ENCODE results near the gene FAM193B. TPM values are rescaled to one million over a fixed set of nuclear protein-coding genes. Genes with fewer than 3 reads are reported as not detected.

Gene FAM193B
- total RNA-seq, 1 experiment from 2014 or later = 58.5 TPM

DNA sequence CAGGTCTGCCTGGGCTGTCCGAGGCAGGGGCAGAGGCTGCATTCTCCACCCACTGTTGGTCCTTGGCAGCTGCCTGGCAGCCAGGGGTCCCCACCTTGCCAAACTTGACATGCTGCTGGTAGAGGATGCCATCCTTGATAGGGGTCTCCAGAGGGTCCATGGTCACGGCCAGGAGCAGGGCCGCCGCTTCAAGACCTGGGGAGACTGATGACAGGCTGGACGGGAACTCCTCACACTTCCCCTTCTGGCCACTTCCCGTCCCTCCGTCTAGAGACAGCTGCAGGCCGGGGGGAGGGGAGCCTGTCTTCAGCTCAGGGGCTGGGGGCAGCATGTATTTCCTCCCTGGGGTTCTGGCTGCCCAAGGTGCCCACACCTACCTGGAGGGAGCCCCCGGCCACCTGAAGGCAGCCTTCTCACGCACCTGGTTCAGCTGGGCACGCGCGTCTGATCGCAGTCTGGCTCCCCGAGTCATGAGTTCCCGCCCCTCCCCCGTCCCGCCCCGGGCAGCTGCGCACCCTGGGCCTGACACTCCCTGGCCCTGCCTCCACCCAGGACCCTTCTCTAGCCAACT is 44.9 kb downstream of the FAM193B start, which contains the start of gene DOK3:
Gene DOK3, minus strand, starts transcription at position 446 of the 571 bp plus-strand sequence. Its CDS starts 286 bp downstream, at position 160.
- ATAC-seq = peak; percentile 17; the same call in 1 of the 2 replicates
- intact Hi-C loops (cut with micrococcal nuclease; ENCODE audit: unreplicated experiment) = no loop called here
- no peak within 1 kb of the TSS for H3K4me3 ChIP-seq (ENCODE audit: low read depth in 2 of 2, low read length in 2 of 2)
- CTCF ChIA-PET = no interaction called here
- BruUV-seq (replicated peaks) = no TSS peak
- TF ChIP-seq TCF7L2 (IDR thresholded peaks at IDR 0.05; ENCODE audit: low read depth, low read length) (no peak), CTCF (IDR thresholded peaks at IDR 0.05) (no peak)
- in situ Hi-C loops (cut with HindIII; ENCODE audit: low pct_unique_long_range_greater_than_20kb, low sequenced_read_pairs) = no loop called here
- H3K27me3 ChIP-seq (ENCODE audit: control insufficient read depth, insufficient read depth, low read length) = no peaks in the 10 kb centered on the region
- peaks cover 3% of the 10 kb centered on the region; the same call in 1 of the 2 replicates for H3K4me1 ChIP-seq (ENCODE audit: control insufficient read depth, insufficient read depth, low read length)
- peaks cover 3% of the 10 kb centered on the region for H3K36me3 ChIP-seq (ENCODE audit: control insufficient read depth, insufficient read depth, low read length)
- H3K9me3 ChIP-seq (ENCODE audit: control insufficient read depth, insufficient read depth, low read depth, low read length) = no peaks in the 10 kb centered on the region
- POLR2A ChIA-PET = no interaction called here
- no peak within 1 kb of the TSS for H3K27ac ChIP-seq (ENCODE audit: low read length)
- no peak for DNase-seq (ENCODE audit: low read depth, low spot score)

GRCh38 chr5:177508837-177509236 is 45.5 kb downstream of the FAM193B start:
- H3K27me3 ChIP-seq (ENCODE audit: control insufficient read depth, insufficient read depth, low read length) = no peaks in the 10 kb centered on the region
- H3K4me3 ChIP-seq (ENCODE audit: low read depth in 2 of 2, low read length in 2 of 2) = no peak overlapping the region
- intact Hi-C loops (cut with micrococcal nuclease; ENCODE audit: unreplicated experiment) = no loop called here
- DNase-seq (ENCODE audit: low read depth, low spot score) (no peak), ATAC-seq (no peak)
- H3K9me3 ChIP-seq (ENCODE audit: control insufficient read depth, insufficient read depth, low read depth, low read length) = no peaks in the 10 kb centered on the region
- BruUV-seq (replicated peaks) = no TSS peak
- no peak overlapping the region for H3K27ac ChIP-seq (ENCODE audit: low read length)
- H3K36me3 ChIP-seq (ENCODE audit: control insufficient read depth, insufficient read depth, low read length) = peaks cover 3% of the 10 kb centered on the region
- in situ Hi-C loops (cut with HindIII; ENCODE audit: low pct_unique_long_range_greater_than_20kb, low sequenced_read_pairs) = no loop called here
- ChIA-PET CTCF (interaction anchor here (0.5 kb wide), 1 partner anchor 15 kb away, joined by 4 read pairs; no protein-coding TSS in a partner anchor), POLR2A (interaction anchor here (0.6 kb wide), 1 partner anchor 165 kb away, joined by 11 read pairs; no protein-coding TSS in a partner anchor)
- no peak for TF ChIP-seq TCF7L2 (IDR thresholded peaks at IDR 0.05; ENCODE audit: low read depth, low read length)
- peaks cover 3% of the 10 kb centered on the region; the same call in 1 of the 2 replicates for H3K4me1 ChIP-seq (ENCODE audit: control insufficient read depth, insufficient read depth, low read length)

GRCh38 chr5:177508221-177508611 is 46.1 kb downstream of the FAM193B start:
- Histone ChIP-seq H3K9me3 (ENCODE audit: control insufficient read depth, insufficient read depth, low read depth, low read length) (no peaks in the 10 kb centered on the region), H3K36me3 (ENCODE audit: control insufficient read depth, insufficient read depth, low read length) (peaks cover 3% of the 10 kb centered on the region), H3K4me1 (ENCODE audit: control insufficient read depth, insufficient read depth, low read length) (peaks cover 3% of the 10 kb centered on the region; the same call in 1 of the 2 replicates), H3K4me3 (ENCODE audit: low read depth in 2 of 2, low read length in 2 of 2) (no peak overlapping the region), H3K27ac (ENCODE audit: low read length) (no peak overlapping the region), H3K27me3 (ENCODE audit: control insufficient read depth, insufficient read depth, low read length) (no peaks in the 10 kb centered on the region)
- no peak for TF ChIP-seq POLR2AphosphoS5 (IDR thresholded peaks at IDR 0.05; ENCODE audit: low read depth, low read length)
- no peak for TF ChIP-seq CTCF (IDR thresholded peaks at IDR 0.05)
- TF ChIP-seq, protein P1, sequence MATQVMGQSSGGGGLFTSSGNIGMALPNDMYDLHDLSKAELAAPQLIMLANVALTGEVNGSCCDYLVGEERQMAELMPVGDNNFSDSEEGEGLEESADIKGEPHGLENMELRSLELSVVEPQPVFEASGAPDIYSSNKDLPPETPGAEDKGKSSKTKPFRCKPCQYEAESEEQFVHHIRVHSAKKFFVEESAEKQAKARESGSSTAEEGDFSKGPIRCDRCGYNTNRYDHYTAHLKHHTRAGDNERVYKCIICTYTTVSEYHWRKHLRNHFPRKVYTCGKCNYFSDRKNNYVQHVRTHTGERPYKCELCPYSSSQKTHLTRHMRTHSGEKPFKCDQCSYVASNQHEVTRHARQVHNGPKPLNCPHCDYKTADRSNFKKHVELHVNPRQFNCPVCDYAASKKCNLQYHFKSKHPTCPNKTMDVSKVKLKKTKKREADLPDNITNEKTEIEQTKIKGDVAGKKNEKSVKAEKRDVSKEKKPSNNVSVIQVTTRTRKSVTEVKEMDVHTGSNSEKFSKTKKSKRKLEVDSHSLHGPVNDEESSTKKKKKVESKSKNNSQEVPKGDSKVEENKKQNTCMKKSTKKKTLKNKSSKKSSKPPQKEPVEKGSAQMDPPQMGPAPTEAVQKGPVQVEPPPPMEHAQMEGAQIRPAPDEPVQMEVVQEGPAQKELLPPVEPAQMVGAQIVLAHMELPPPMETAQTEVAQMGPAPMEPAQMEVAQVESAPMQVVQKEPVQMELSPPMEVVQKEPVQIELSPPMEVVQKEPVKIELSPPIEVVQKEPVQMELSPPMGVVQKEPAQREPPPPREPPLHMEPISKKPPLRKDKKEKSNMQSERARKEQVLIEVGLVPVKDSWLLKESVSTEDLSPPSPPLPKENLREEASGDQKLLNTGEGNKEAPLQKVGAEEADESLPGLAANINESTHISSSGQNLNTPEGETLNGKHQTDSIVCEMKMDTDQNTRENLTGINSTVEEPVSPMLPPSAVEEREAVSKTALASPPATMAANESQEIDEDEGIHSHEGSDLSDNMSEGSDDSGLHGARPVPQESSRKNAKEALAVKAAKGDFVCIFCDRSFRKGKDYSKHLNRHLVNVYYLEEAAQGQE (IDR thresholded peaks at IDR 0.05; ENCODE audit: insufficient read depth in 1 of 2, low read depth in 2 of 2, low read length in 1 of 2) = no peak
- no peak for TF ChIP-seq TCF7L2 (IDR thresholded peaks at IDR 0.05; ENCODE audit: low read depth, low read length)
- no peak for TF ChIP-seq SIN3A (IDR thresholded peaks at IDR 0.05; ENCODE audit: borderline replicate concordance, insufficient read depth, low read depth, low read length)
- ChIA-PET POLR2A (interaction anchor here (0.6 kb wide), 1 partner anchor 164 kb away, joined by 11 read pairs; no protein-coding TSS in a partner anchor), CTCF (interaction anchor here (1.4 kb wide), 1 partner anchor 13 kb away, joined by 3 read pairs; no protein-coding TSS in a partner anchor)
- BruUV-seq (replicated peaks) = no TSS peak
- ATAC-seq (no peak), DNase-seq (ENCODE audit: low read depth, low spot score) (no peak)
- in situ Hi-C loops (cut with HindIII; ENCODE audit: low pct_unique_long_range_greater_than_20kb, low sequenced_read_pairs) (no loop called here), intact Hi-C loops (cut with micrococcal nuclease; ENCODE audit: unreplicated experiment) (no loop called here)

All from Panc1 (cell line).